Activated CD4-positive, alpha-beta memory T cell treated with anti-CD3 and anti-CD28 coated beads for 36 hours (primary cell): Measurements from ENCODE around the gene BLOC1S2. TPM values are rescaled to one million over a fixed set of nuclear protein-coding genes. Genes with fewer than 3 reads are reported as not detected.
"Not testable (repeated sequence)": the region's sequence is repeated elsewhere in the genome, so short reads cannot be mapped to it uniquely, and the experiment has no call there.

Experiments used
- CTCF ChIA-PET: fragments of 350-600 bp; sonication (Branson Sonifier 250); formaldehyde crosslinking; loops from one replicate; lab custom pipeline; 2021; ENCODE audit warnings: antibody characterized with exemption, inconsistent platforms; lab: Charles Lee
- POLR2A ChIA-PET: fragments of 350-600 bp; sonication (Branson Sonifier 250); formaldehyde crosslinking; loops from one replicate; lab custom pipeline; 2021; ENCODE audit warnings: antibody characterized with exemption; lab: Charles Lee
- DNase-seq: peaks from one replicate; pipeline ENCODE4 v3.0.0-alpha.2; 2020
- H3K27ac Mint-ChIP-seq: one replicate; pipeline ENCODE4 v1.8.0; 2021; ENCODE audit warnings: mixed read lengths
- H3K27me3 Mint-ChIP-seq: one replicate; pipeline ENCODE4 v1.8.0; 2021; ENCODE audit warnings: mixed read lengths
- H3K36me3 Mint-ChIP-seq: one replicate; pipeline ENCODE4 v1.8.0; 2021; ENCODE audit warnings: mixed read lengths
- H3K4me1 Mint-ChIP-seq: one replicate; pipeline ENCODE4 v1.8.0; 2021; ENCODE audit warnings: low read depth, mixed read lengths
- H3K4me3 Mint-ChIP-seq: one replicate; pipeline ENCODE4 v1.8.0; 2021; ENCODE audit warnings: mild to moderate bottlenecking, mixed read lengths
- H3K9me3 Mint-ChIP-seq: one replicate; pipeline ENCODE4 v1.8.0; 2021; ENCODE audit warnings: mixed read lengths
- intact Hi-C: fragments of 100-400 bp; cut with micrococcal nuclease; formaldehyde crosslinking; loops from one replicate; pipeline ENCODE4 v1.15.1; 2023
- total RNA-seq, 2 experiments: library from RNA; stranded (reverse); gene quantifications; one replicate each; pipeline ENCODE4 v1.2.3, GENCODE V29; 2021

Gene BLOC1S2
- total RNA-seq, 2 experiments from 2014 or later: 50.5 to 51.5 TPM

DNA sequence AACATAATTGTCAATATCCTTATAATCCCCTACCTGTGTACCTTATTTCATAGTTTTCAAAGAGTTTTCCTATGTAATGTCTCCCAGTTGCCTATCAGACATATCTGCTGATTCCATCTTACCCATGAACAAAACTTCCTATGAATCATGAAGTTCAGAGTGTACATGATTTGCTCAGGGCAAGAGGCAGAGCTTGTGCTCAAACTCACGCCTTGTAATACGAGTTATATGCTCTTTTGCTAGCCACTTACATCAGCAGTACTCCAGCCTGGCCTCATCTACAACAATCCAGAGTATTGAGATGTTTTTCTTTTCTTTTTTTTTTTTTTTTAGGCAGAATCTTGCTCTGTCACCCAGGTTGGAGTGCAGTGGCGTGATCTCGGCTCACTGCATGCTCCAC lies 31.7 kb upstream of the BLOC1S2 start:
- no peaks in the 10 kb centered on the region for H3K4me1 Mint-ChIP-seq
- peaks cover 17% of the 10 kb centered on the region for H3K27me3 Mint-ChIP-seq
- ChIA-PET POLR2A (no interaction called here), CTCF (no interaction called here)
- no peaks in the 10 kb centered on the region for H3K36me3 Mint-ChIP-seq
- no peaks in the 10 kb centered on the region for H3K9me3 Mint-ChIP-seq
- no peak for DNase-seq
- no peak overlapping the region for H3K4me3 Mint-ChIP-seq
- H3K27ac Mint-ChIP-seq: no peak overlapping the region
- intact Hi-C loops: no loop called here

DNA sequence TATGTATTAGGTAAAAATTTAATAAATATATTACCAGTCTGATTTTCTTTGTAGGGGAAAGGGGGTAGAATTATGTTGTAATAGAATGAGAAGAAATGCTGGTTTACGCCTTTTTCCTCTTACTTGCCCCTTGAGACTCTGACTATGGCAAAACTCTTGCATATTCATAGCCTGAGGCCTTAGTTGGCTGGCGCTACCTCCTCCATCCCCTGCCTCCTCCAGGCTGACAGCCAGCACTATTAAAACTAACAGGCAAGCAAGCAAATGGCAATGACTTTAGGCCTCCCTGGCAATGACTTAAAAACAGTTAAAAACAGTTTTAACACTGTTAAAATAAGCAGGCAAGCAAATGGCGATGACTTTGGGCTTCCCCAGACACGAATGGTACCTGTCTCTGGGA lies 29.1 kb upstream of the BLOC1S2 start:
- no peaks in the 10 kb centered on the region for H3K9me3 Mint-ChIP-seq
- H3K27me3 Mint-ChIP-seq: peaks cover 29% of the 10 kb centered on the region
- DNase-seq: no peak
- no peaks in the 10 kb centered on the region for H3K4me1 Mint-ChIP-seq
- POLR2A ChIA-PET: interaction anchor here (0.6 kb wide), 1 partner anchor 95 kb away, joined by 3 read pairs; no protein-coding TSS in a partner anchor
- no peak overlapping the region for H3K4me3 Mint-ChIP-seq
- intact Hi-C loops: no loop called here
- no peaks in the 10 kb centered on the region for H3K36me3 Mint-ChIP-seq
- H3K27ac Mint-ChIP-seq: no peak overlapping the region
- CTCF ChIA-PET: no interaction called here

DNA sequence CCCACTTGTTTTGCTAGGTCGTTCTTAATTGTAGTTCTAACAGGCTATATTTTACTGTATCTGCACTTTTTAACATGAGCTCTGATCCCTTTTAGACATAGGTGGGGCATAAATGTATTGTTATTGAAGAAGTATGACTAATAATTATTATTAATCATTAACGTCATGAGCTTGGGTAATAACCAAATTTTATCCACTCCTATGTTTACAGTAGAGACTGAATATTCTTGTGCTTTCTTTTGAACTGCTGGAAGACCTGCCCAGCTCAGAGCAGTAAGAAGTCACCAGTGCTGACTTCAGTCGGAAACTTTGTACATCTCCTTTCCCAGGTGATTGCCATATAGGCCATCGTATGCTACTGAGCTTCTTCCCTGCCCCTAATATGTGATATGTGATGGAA lies 24.8 kb upstream of the BLOC1S2 start:
- Mint-ChIP-seq H3K9me3 (no peaks in the 10 kb centered on the region), H3K4me1 (no peaks in the 10 kb centered on the region), H3K27me3 (peaks cover 26% of the 10 kb centered on the region), H3K27ac (no peak overlapping the region), H3K36me3 (no peaks in the 10 kb centered on the region), H3K4me3 (no peak overlapping the region)
- POLR2A ChIA-PET: no interaction called here
- intact Hi-C loops: no loop called here
- CTCF ChIA-PET: interaction anchor here (0.6 kb wide), 1 partner anchor 22 kb away, joined by 3 read pairs; no protein-coding TSS in a partner anchor
- no peak for DNase-seq

DNA sequence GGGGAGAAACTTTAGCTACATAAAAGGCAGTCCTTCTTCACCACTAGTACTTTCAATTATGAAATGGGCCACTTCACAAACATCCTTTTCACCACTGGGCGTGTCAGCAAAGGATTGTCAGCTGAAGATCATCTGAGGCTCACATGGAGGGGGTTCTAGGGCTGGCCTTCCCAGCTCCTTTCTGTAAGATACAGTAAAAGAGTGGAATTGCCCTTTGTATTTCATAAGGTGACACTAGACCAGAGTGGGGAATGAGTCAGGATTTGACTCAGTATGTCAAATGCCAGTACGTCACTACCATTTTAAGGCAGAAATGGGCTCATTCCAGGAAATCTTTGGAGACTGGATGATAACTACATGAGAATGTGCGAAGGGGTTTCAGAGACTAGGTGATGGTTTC lies 21.2 kb upstream of the BLOC1S2 start:
- CTCF ChIA-PET: no interaction called here
- Mint-ChIP-seq H3K4me1 (no peaks in the 10 kb centered on the region), H3K27ac (no peak overlapping the region), H3K27me3 (peaks cover 30% of the 10 kb centered on the region), H3K9me3 (no peaks in the 10 kb centered on the region), H3K4me3 (no peak overlapping the region), H3K36me3 (no peaks in the 10 kb centered on the region)
- POLR2A ChIA-PET: no interaction called here
- intact Hi-C loops: no loop called here
- DNase-seq: no peak

DNA sequence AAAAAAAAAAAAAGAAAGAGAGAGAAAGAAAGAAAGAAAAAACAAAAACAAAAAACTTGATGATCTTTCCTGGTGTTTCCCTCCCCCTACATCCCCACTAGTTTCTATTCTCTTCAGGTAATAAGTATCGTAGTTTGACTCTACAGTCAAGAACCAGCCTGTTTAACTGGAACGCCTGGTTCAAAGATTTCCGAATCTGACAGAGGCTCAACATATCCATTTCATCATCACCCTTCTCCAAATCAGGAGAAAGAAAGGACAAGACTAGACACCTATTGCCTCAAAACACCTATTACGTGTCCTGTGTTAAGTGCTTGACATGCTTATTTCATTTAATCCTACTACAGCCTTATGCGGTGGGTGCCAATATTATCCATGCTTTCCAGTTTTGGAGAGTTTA lies 20.4 kb upstream of the BLOC1S2 start:
- H3K36me3 Mint-ChIP-seq: no peaks in the 10 kb centered on the region
- CTCF ChIA-PET: no interaction called here
- no peak overlapping the region for H3K4me3 Mint-ChIP-seq
- no peaks in the 10 kb centered on the region for H3K4me1 Mint-ChIP-seq
- intact Hi-C loops: no loop called here
- no peaks in the 10 kb centered on the region for H3K9me3 Mint-ChIP-seq
- peaks cover 26% of the 10 kb centered on the region for H3K27me3 Mint-ChIP-seq
- POLR2A ChIA-PET: no interaction called here
- no peak for DNase-seq
- H3K27ac Mint-ChIP-seq: no peak overlapping the region

DNA sequence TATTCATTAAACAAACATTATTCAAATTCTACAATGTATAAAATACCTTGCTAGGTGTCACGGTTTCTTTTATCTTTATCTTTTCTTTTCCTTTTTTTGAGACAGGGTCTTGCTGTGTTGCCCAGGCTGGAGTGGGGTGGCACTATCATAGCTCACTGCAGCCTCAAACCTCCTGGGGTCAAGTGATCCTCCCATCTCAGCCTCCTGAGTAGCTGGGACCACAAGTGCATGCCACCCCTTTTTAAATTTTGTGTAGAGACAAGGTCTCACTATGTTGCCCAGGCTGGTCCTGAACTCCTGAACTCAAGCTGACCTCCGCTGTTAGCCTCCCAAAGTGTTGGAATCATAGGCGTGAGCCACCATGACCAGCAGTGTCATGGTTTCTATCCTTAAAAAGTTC lies 17.9 kb upstream of the BLOC1S2 start:
- Mint-ChIP-seq H3K27me3 (peaks cover 30% of the 10 kb centered on the region), H3K9me3 (no peaks in the 10 kb centered on the region), H3K36me3 (no peaks in the 10 kb centered on the region), H3K27ac (no peak overlapping the region), H3K4me1 (no peaks in the 10 kb centered on the region), H3K4me3 (no peak overlapping the region)
- ChIA-PET CTCF (interaction anchor here (1.5 kb wide), 1 partner anchor 204 kb away, joined by 3 read pairs; no protein-coding TSS in a partner anchor), POLR2A (no interaction called here)
- intact Hi-C loops: no loop called here
- no peak for DNase-seq

DNA sequence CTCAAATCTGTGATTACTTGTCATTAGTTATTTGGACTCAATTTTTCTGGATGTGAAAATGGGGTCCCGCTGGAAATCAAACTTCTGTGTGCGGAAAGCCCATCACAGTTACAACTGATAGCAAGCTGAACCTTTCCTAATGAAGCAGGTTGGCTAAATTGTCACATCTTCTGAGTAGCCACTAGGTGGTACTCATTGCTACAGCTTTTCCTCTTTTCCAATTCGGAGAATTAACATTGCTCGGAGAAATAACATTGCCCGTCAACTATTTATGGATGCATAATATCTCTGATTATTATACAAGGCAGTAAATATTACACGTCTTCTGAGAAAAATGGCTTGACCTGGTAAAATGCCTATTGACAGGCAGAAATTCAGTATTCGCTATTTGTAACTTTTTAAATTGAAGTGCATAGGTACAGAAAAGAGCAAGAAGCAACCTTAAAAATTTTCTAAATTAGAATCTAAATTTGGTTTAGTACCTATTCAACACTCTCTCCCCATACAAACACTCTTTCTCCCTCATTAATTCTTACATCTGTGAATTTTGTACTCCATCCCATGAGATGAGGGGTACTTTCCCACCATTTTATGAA lies 17.3 kb upstream of the BLOC1S2 start:
- intact Hi-C loops: no loop called here
- POLR2A ChIA-PET: no interaction called here

DNA sequence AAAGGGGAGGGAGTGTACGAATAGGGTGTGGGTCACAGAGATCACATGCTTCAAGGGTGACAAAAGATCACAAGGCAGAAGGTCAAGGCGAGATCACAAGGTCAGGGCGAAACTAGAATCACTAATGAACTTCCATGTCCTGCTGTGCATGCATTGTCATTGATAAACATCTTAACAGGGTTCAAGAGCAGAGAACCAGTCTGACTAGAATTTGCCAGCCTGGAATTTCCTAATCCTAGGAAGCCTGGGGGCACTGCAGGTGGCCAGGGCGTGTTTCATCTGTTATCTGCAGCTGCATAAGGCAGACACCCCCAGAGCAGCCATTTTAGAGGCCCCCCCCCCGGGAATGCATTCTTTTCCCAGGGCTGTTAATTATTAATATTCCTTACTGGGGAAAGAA lies 14.6 kb upstream of the BLOC1S2 start:
- H3K27ac Mint-ChIP-seq, H3K4me3 Mint-ChIP-seq, POLR2A ChIA-PET: not testable (repeated sequence)

More for the DNA sequence above, 17.3 kb upstream of the BLOC1S2 start:
- no peaks in the 10 kb centered on the region for H3K36me3 Mint-ChIP-seq
- peaks cover 32% of the 10 kb centered on the region for H3K27me3 Mint-ChIP-seq
- CTCF ChIA-PET: interaction anchor here (1.5 kb wide), 1 partner anchor 205 kb away, joined by 3 read pairs; no protein-coding TSS in a partner anchor
- no peak for DNase-seq
- H3K27ac Mint-ChIP-seq: no peak overlapping the region
- H3K4me1 Mint-ChIP-seq: no peaks in the 10 kb centered on the region
- no peaks in the 10 kb centered on the region for H3K9me3 Mint-ChIP-seq
- H3K4me3 Mint-ChIP-seq: no peak overlapping the region

DNA sequence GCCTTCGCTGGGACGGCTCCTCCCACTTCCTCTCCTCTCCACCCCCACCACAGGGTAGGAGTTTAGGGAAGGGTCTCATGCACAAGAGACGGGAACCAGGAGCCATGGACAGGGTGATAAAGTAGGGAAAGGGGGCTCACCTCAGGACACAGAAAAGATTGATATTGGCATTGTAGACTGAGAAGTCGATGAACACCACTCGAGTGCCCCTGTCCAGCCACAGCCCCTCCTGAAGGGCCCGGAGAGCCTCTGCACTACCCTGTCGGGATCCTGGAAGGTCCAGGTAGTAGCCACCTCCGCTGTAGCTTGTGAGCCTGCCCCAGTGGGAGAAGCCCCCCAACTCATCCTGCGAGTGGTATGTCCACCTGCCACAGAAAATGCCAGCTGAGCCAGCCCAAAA lies 10.8 kb upstream of the BLOC1S2 start:
- Mint-ChIP-seq H3K36me3 (no peaks in the 10 kb centered on the region), H3K27ac (no peak overlapping the region), H3K4me3 (no peak overlapping the region), H3K27me3 (peaks cover 34% of the 10 kb centered on the region), H3K4me1 (no peaks in the 10 kb centered on the region), H3K9me3 (no peaks in the 10 kb centered on the region)
- ChIA-PET CTCF (interaction anchor here (0.6 to 1.2 kb wide), 2 partner anchors 40 to 222 kb away, joined by 4 to 5 read pairs; no protein-coding TSS in a partner anchor), POLR2A (no interaction called here)
- DNase-seq: no peak
- intact Hi-C loops: no loop called here

More for the DNA sequence above, 14.6 kb upstream of the BLOC1S2 start:
- peaks cover 34% of the 10 kb centered on the region for H3K27me3 Mint-ChIP-seq
- H3K36me3 Mint-ChIP-seq, H3K4me1 Mint-ChIP-seq, H3K9me3 Mint-ChIP-seq, CTCF ChIA-PET, DNase-seq, intact Hi-C loops: not testable (repeated sequence)

DNA sequence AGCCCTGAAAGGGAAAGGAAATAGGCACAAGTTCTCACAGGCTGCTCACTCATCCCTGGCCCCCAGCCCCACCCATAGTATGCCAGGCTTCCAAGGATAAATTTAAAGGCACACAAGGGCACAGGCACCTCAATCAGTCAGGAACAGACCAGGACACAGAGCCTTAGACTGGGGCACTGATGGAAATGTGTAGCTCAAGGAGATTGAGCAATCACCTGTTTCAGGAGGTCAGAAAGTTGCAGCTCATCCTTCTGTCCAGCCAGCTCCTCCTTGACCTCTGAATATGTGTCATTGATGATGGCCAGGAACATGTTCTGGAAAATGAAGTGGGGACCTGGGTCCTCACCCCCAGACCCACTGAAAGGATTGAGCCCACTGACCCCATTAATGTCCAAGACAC lies 6.6 kb upstream of the BLOC1S2 start:
- H3K4me3 Mint-ChIP-seq: no peak overlapping the region
- H3K27ac Mint-ChIP-seq: no peak overlapping the region
- no peaks in the 10 kb centered on the region for H3K36me3 Mint-ChIP-seq
- ChIA-PET POLR2A (no interaction called here), CTCF (no interaction called here)
- intact Hi-C loops: no loop called here
- no peak for DNase-seq
- no peaks in the 10 kb centered on the region for H3K4me1 Mint-ChIP-seq
- H3K27me3 Mint-ChIP-seq: peaks cover 24% of the 10 kb centered on the region
- H3K9me3 Mint-ChIP-seq: no peaks in the 10 kb centered on the region

DNA sequence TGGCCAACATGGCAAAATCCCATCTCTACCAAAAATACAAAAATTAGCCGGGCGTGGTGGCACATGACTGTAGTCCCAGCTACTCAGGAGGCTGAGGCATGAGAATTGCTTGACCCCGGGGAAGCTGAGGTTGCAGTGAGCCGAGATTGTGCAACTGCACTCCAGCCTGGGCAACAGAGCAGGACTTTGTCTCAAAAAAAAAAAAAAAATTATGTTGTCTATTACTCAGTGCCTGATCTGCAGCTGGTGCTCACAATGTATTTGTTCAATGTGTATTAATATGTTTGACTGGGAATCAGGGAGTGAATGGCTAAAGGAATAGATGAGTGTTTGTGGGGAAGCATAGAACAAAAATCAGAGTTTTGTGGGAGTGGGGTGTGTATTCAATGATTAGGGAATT lies 5.8 kb upstream of the BLOC1S2 start:
- CTCF ChIA-PET, POLR2A ChIA-PET, H3K4me1 Mint-ChIP-seq, H3K27ac Mint-ChIP-seq, H3K36me3 Mint-ChIP-seq, H3K4me3 Mint-ChIP-seq, H3K9me3 Mint-ChIP-seq, intact Hi-C loops, DNase-seq: not testable (repeated sequence)
- peaks cover 24% of the 10 kb centered on the region for H3K27me3 Mint-ChIP-seq

DNA sequence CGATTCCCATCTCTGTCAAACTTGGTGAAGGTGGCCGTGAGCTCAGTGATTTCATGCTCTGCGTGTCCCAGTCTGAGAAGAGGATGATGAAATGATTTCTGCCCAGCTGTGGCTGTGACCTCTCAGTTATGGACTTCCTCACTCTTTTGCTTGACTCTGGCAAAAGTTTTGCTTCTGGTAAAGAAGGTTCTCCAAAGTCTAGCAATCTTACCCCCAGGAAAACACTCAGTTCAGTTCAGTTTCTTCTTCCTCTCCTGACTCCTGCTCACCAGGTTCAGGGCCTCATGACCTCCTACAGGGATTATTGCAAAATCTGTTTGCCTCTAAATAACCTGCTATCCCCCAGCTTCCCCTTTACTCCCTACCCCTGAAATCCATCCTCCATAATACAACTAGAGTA lies 4.9 kb upstream of the BLOC1S2 start:
- H3K9me3 Mint-ChIP-seq: no peaks in the 10 kb centered on the region
- POLR2A ChIA-PET: no interaction called here
- intact Hi-C loops: no loop called here
- H3K36me3 Mint-ChIP-seq: no peaks in the 10 kb centered on the region
- no peak for DNase-seq
- peaks cover 6% of the 10 kb centered on the region for H3K4me1 Mint-ChIP-seq
- no peak overlapping the region for H3K27ac Mint-ChIP-seq
- CTCF ChIA-PET: no interaction called here
- H3K4me3 Mint-ChIP-seq: no peak overlapping the region
- H3K27me3 Mint-ChIP-seq: peaks cover 16% of the 10 kb centered on the region

DNA sequence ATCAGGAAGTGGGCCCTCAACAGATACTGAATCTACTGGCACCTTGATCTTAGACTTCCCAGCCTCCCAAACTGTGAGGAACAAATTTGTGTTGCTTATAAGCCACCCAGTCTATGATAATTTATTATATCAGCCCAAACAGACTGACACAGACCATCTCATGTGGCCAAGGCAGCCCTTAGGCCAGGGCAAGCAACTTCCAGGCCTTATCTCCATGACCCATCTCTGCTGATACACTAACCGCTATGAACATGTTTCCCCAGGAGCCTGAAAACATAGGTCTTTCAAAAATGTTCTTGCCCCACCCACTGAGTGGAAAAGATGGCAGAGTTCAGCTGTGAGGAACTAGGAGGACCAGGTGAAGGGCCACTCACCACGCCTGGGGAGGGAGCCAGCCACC lies 3.2 kb upstream of the BLOC1S2 start:
- Mint-ChIP-seq H3K4me1 (peaks cover 20% of the 10 kb centered on the region), H3K4me3 (no peak overlapping the region), H3K27ac (no peak overlapping the region), H3K9me3 (no peaks in the 10 kb centered on the region), H3K27me3 (peaks cover 9% of the 10 kb centered on the region), H3K36me3 (peaks cover 12% of the 10 kb centered on the region)
- POLR2A ChIA-PET: no interaction called here
- CTCF ChIA-PET: no interaction called here
- no peak for DNase-seq
- intact Hi-C loops: loop anchor here (5.0 kb wide), 2 partner anchors 102 to 193 kb away; partner anchors contain the start of gene ERLIN1
